H1 (cell line): Measurements from ENCODE around the gene PRKCH. TPM values are rescaled to one million over a fixed set of nuclear protein-coding genes. Genes with fewer than 3 reads are reported as not detected.

Source experiments
- CTCF ChIA-PET: fragments of 300-600 bp; sonication (Branson Sonifier 250); formaldehyde crosslinking; loops from one replicate; lab custom pipeline; 2021; ENCODE audit not compliant: partially characterized antibody; lab: Charles Lee
- POLR2A ChIA-PET: fragments of 300-600 bp; sonication (Branson Sonifier 250); formaldehyde crosslinking; loops from one replicate; lab custom pipeline; 2021; ENCODE audit warnings: inconsistent platforms; ENCODE audit not compliant: partially characterized antibody; lab: Charles Lee
- DNase-seq, 2 experiments: peaks; one replicate each; pipeline versions ENCODE4 v3.0.0 to v3.0.0-alpha.2; 2010 to 2022; ENCODE audit warnings: low spot score in 2 of 2, low read depth in 1 of 2, mixed read lengths in 1 of 2
- FAIRE-seq: peaks from 2 replicates; lab custom pipeline; 2011; peaks lifted over from hg19 to GRCh38; lab: Jason Lieb, UNC
- H2AFZ ChIP-seq: 2 replicates; pipeline ENCODE4 v1.8.1; 2012; ENCODE audit warnings: low read length, inconsistent platforms
- H2AK5ac ChIP-seq: 2 replicates; pipeline ENCODE4 v1.6.1; 2013; ENCODE audit warnings: low read depth, low read length
- H2BK120ac ChIP-seq: replicated peaks from 2 replicates; pipeline ENCODE3; 2013; ENCODE audit warnings: low read depth, low read length, inconsistent platforms
- H2BK12ac ChIP-seq: 2 replicates; pipeline ENCODE4 v1.6.1; 2013; ENCODE audit warnings: low read depth, low read length
- H2BK15ac ChIP-seq: 2 replicates; pipeline ENCODE4 v1.6.1; 2013; ENCODE audit warnings: low read length
- H2BK20ac ChIP-seq: 2 replicates; pipeline ENCODE4 v1.6.1; 2013; ENCODE audit warnings: low read length
- H2BK5ac ChIP-seq: 2 replicates; pipeline ENCODE4 v1.6.1; 2013; ENCODE audit warnings: low read depth, low read length
- H3K14ac ChIP-seq: 2 replicates; pipeline ENCODE4 v1.6.1; 2013; ENCODE audit warnings: inconsistent platforms; ENCODE audit not compliant: insufficient read length
- H3K18ac ChIP-seq: 2 replicates; pipeline ENCODE4 v1.6.1; 2013; ENCODE audit warnings: low read length; ENCODE audit errors: extremely low read depth
- H3K23ac ChIP-seq: 2 replicates; pipeline ENCODE4 v1.6.1; 2013; ENCODE audit warnings: inconsistent platforms; ENCODE audit not compliant: insufficient read length
- H3K23me2 ChIP-seq: 2 replicates; pipeline ENCODE4 v1.6.1; 2013; ENCODE audit warnings: low read depth, low read length
- H3K27ac ChIP-seq: 2 replicates; pipeline ENCODE4 v1.6.1; 2011; ENCODE audit warnings: low read depth, low read length, inconsistent platforms
- H3K27me3 ChIP-seq, 4 experiments: replicated peaks in 1 of 4; 1 replicate in 1 of 4; 2 replicates in 3 of 4; pipeline versions ENCODE4 v1.6.1 to v1.8.1; 2011 to 2013; ENCODE audit warnings: low read length in 3 of 4, mild to moderate bottlenecking in 3 of 4, inconsistent platforms in 2 of 4, mixed read lengths in 2 of 4, moderate library complexity in 1 of 4; ENCODE audit not compliant: control insufficient read depth in 3 of 4, insufficient read depth in 3 of 4; ENCODE audit errors: extremely low read depth in 1 of 4
- H3K36me3 ChIP-seq, 4 experiments: 2 replicates each; pipeline versions ENCODE4 v1.6.1 to v1.8.1; 2011 to 2013; ENCODE audit warnings: mild to moderate bottlenecking in 4 of 4, low read length in 3 of 4, moderate library complexity in 2 of 4, control low read depth in 1 of 4, inconsistent platforms in 1 of 4; ENCODE audit not compliant: insufficient read depth in 4 of 4, control insufficient read depth in 2 of 4
- H3K4ac ChIP-seq: replicated peaks from 2 replicates; pipeline ENCODE3; 2013; ENCODE audit warnings: low read length, low read depth, mixed read lengths, inconsistent platforms; ENCODE audit not compliant: insufficient read length
- H3K4me1 ChIP-seq, 4 experiments: replicated peaks in 1 of 4; 1 replicate in 1 of 4; 2 replicates in 3 of 4; pipeline versions ENCODE4 v1.6.1 to v1.8.1; 2011 to 2013; ENCODE audit warnings: low read length in 3 of 4, inconsistent platforms in 2 of 4, mixed read lengths in 1 of 4; ENCODE audit not compliant: insufficient read depth in 4 of 4, control insufficient read depth in 3 of 4
- H3K4me2 ChIP-seq, 2 experiments: 2 replicates each; pipeline versions ENCODE4 v1.6.1 to v1.8.1; 2011 to 2013; ENCODE audit warnings: low read depth in 2 of 2, low read length in 2 of 2, control low read depth in 1 of 2, inconsistent platforms in 1 of 2, mild to moderate bottlenecking in 1 of 2; ENCODE audit not compliant: insufficient read depth in 1 of 2
- H3K4me3 ChIP-seq, 4 experiments: fragments of 200-600, 300-600 bp in 1 of 4; sonication (generic), shearing (Covaris generic), sonication (Bioruptor Twin) in 1 of 4; 2 replicates each; pipeline versions ENCODE4 v1.5.1 to v1.8.1; 2011 to 2016; ENCODE audit warnings: low read length in 4 of 4, low read depth in 3 of 4, control low read depth in 2 of 4, inconsistent platforms in 2 of 4, mild to moderate bottlenecking in 2 of 4, mixed read lengths in 1 of 4, moderate library complexity in 1 of 4; ENCODE audit not compliant: insufficient read depth in 2 of 4; ENCODE audit errors: extremely low read depth in 1 of 4
- H3K56ac ChIP-seq: replicated peaks from 2 replicates; pipeline ENCODE3; 2013; ENCODE audit warnings: low read depth, mild to moderate bottlenecking, mixed read lengths, low read length, inconsistent platforms; ENCODE audit not compliant: insufficient read length
- H3K79me1 ChIP-seq: 2 replicates; pipeline ENCODE4 v1.6.1; 2013; ENCODE audit warnings: low read depth, low read length, control low read depth
- H3K79me2 ChIP-seq, 2 experiments: 2 replicates each; pipeline versions ENCODE4 v1.6.1 to v1.8.1; 2012 to 2013; ENCODE audit warnings: low read length in 2 of 2, mild to moderate bottlenecking in 2 of 2, inconsistent platforms in 1 of 2; ENCODE audit not compliant: insufficient read depth in 2 of 2, control insufficient read depth in 1 of 2
- H3K9ac ChIP-seq, 4 experiments: replicated peaks in 1 of 4; 1 replicate in 1 of 4; 2 replicates in 3 of 4; pipeline versions ENCODE4 v1.6.1 to v1.8.1; 2011 to 2013; ENCODE audit warnings: low read depth in 3 of 4, low read length in 3 of 4, control low read depth in 2 of 4, mild to moderate bottlenecking in 2 of 4, moderate library complexity in 2 of 4, inconsistent platforms in 1 of 4; ENCODE audit errors: extremely low read depth in 1 of 4
- H3K9me3 ChIP-seq, 2 experiments: 2 replicates each; pipeline versions ENCODE4 v1.6.1 to v1.8.1; 2012 to 2013; ENCODE audit warnings: mild to moderate bottlenecking in 2 of 2, moderate library complexity in 2 of 2, control low read depth in 1 of 2, inconsistent platforms in 1 of 2, low read depth in 1 of 2, low read length in 1 of 2, mixed read lengths in 1 of 2; ENCODE audit not compliant: insufficient read depth in 2 of 2
- H4K20me1 ChIP-seq, 2 experiments: replicated peaks in 1 of 2; 2 replicates each; pipeline versions ENCODE3 to v1.8.1; 2011 to 2013; ENCODE audit warnings: inconsistent platforms in 2 of 2, low read length in 2 of 2, mild to moderate bottlenecking in 1 of 2; ENCODE audit not compliant: insufficient read depth in 2 of 2, control insufficient read depth in 1 of 2
- H4K5ac ChIP-seq: 2 replicates; pipeline ENCODE4 v1.6.1; 2013; ENCODE audit warnings: low read length, low read depth, mixed read lengths, inconsistent platforms; ENCODE audit not compliant: insufficient read length
- H4K8ac ChIP-seq: 2 replicates; pipeline ENCODE4 v1.8.0; 2013; ENCODE audit warnings: mild to moderate bottlenecking, moderate library complexity, low read length, inconsistent platforms; ENCODE audit not compliant: insufficient read depth; ENCODE audit errors: extremely low read depth
- H4K91ac ChIP-seq: replicated peaks from 2 replicates; pipeline ENCODE3; 2013; ENCODE audit warnings: low read length, mixed read lengths, inconsistent platforms; ENCODE audit not compliant: insufficient read length
- ASH2L ChIP-seq: fragments of 200-600, 300-600 bp; sonication (generic); IDR thresholded peaks from one replicate; pipeline ENCODE4 v1.7.1; 2017; ENCODE audit warnings: low read length
- CBX8 ChIP-seq: fragments of 300-800, 300-1000 bp; sonication (generic); IDR thresholded peaks from 2 replicates; pipeline ENCODE4 v1.7.1; 2016; ENCODE audit warnings: low read depth, low read length, borderline replicate concordance
- CEBPB ChIP-seq: IDR thresholded peaks from 2 replicates; pipeline ENCODE4 v1.6.1; 2012; ENCODE audit warnings: low read depth, low read length
- CHD2 ChIP-seq: IDR thresholded peaks from 2 replicates; pipeline ENCODE4 v1.6.1; 2012; ENCODE audit warnings: low read length, improper control_type of control experiment
- KDM4A ChIP-seq: IDR thresholded peaks from one replicate; pipeline ENCODE4 v1.7.1; 2012; ENCODE audit warnings: low read depth, mild to moderate bottlenecking, moderate library complexity, low read length, inconsistent platforms; ENCODE audit not compliant: severe bottlenecking
- NANOG ChIP-seq: IDR thresholded peaks from 2 replicates; pipeline ENCODE4 v1.6.1; 2011; ENCODE audit warnings: low read length, low read depth, mild to moderate bottlenecking, inconsistent platforms; ENCODE audit not compliant: insufficient read depth, poor library complexity, severe bottlenecking
- RAD21 ChIP-seq, 2 experiments: IDR thresholded peaks in 1 of 2; conservative IDR thresholded peaks in 1 of 2; 2 replicates each; pipeline ENCODE4 v1.6.1; 2011; ENCODE audit warnings: low read depth in 2 of 2, low read length in 2 of 2, improper control_type of control experiment in 1 of 2, inconsistent platforms in 1 of 2, mild to moderate bottlenecking in 1 of 2, moderate library complexity in 1 of 2
- SIX5 ChIP-seq: IDR thresholded peaks from 2 replicates; pipeline ENCODE4 v1.6.1; 2011; ENCODE audit warnings: mild to moderate bottlenecking, low read depth, low read length
- SUZ12 ChIP-seq: fragments of 200-600 bp; sonication (generic); IDR thresholded peaks from 2 replicates; pipeline ENCODE4 v1.6.1; 2012; ENCODE audit warnings: mild to moderate bottlenecking, inconsistent platforms, low read length, moderate library complexity, mixed read lengths
- TCF12 ChIP-seq: IDR thresholded peaks from 2 replicates; pipeline ENCODE4 v1.6.1; 2011; ENCODE audit warnings: low read depth, mild to moderate bottlenecking, low read length
- YY1 ChIP-seq: IDR thresholded peaks from 2 replicates; pipeline ENCODE4 v1.6.1; 2011; ENCODE audit warnings: low read depth, mild to moderate bottlenecking, low read length
- ZNF274 ChIP-seq: IDR thresholded peaks from 2 replicates; pipeline ENCODE4 v1.7.0; 2012; ENCODE audit warnings: low read length, borderline replicate concordance; ENCODE audit errors: extremely low read depth
- WGBS, 2 experiments: shearing (Covaris generic) in 1 of 2; methylation state at CpG; one replicate each; pipeline versions ENCODE4 v1.1.6 to v1.1.7; 2013 to 2015; ENCODE audit warnings: low lambda C conversion rate in 2 of 2, mixed read lengths in 2 of 2, inconsistent platforms in 1 of 2, low coverage in 1 of 2, missing lambda C conversion rate in 1 of 2; ENCODE audit not compliant: insufficient replicate concordance in 2 of 2, insufficient coverage in 1 of 2, insufficient read length in 1 of 2; ENCODE audit errors: extremely low coverage in 1 of 2, missing lambda C conversion rate in 1 of 2; 5-methylcytosine and 5-hydroxymethylcytosine counted together
- polyA plus RNA-seq, 7 experiments: library from polyadenylated mRNA; depleted of rRNA in 3 of 7; stranded (reverse) in 5 of 7; unstranded in 2 of 7; fragments of >200 nt in 5 of 7; fragments of 200-250 nt in 2 of 7; gene quantifications; 1 replicate in 5 of 7; 2 replicates in 1 of 7; 4 replicates in 1 of 7; pipeline versions ENCODE4 v1.2.1 to v1.2.3, GENCODE V29; 2011 to 2013; ENCODE audit warnings: missing spikeins in 2 of 7, mixed read lengths in 2 of 7
- total RNA-seq: library from RNA; stranded (reverse); fragmentation: NEBNext Ultra II Directional; extraction: Animal tissue kit (Norgen Biotek cat#: 25700); gene quantifications from 2 replicates; pipeline ENCODE4 v1.2.1, GENCODE V29; 2021
- TF ChIP-seq, protein P1 (sequence below): IDR thresholded peaks from 2 replicates; pipeline ENCODE4 v1.6.1; 2011; ENCODE audit warnings: low read length, improper control_type of control experiment

PRKCH gene
- total and polyA plus RNA-seq, 2 of the 8 experiments (the other 6 are each of a cell fraction or from before 2014, with no cell fraction given), result 6.4 to 7.0 TPM

DNA sequence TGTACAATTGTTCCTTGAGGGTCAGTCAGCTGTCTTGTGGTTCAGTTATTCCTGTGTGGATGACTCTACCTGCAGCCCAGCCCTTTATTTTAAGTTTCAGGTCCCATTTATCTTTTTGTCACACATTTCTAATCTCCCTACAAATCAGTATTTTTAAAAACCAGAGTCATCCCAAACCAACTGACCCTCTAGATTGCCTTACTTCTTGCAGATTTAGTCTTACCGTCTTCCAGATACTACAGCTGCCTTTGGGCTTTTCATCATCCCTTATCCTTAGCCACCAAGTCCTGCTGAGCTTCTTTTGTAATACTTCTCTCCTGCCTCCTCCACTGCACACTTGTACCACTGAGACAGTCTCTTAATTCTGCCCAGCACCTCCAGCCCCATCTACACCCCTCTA, 54.9 kb downstream of the PRKCH start:
- H3K56ac ChIP-seq, result no peak overlapping the region
- no peak overlapping the region for H3K18ac ChIP-seq
- no peak for FAIRE-seq
- no peak overlapping the region for H4K91ac ChIP-seq
- no peak overlapping the region for H2BK12ac ChIP-seq
- no peaks in the 10 kb centered on the region for H3K79me1 ChIP-seq
- peaks cover 30% of the 10 kb centered on the region in 2 experiments for H3K9me3 ChIP-seq
- H3K79me2 ChIP-seq, result no peaks in the 10 kb centered on the region
- H3K27me3 ChIP-seq, result no peaks in the 10 kb centered on the region
- H3K4me1 ChIP-seq, result no peaks in the 10 kb centered on the region
- H3K36me3 ChIP-seq, result no peaks in the 10 kb centered on the region; a peak in 1 of 8 replicates
- H3K27ac ChIP-seq, result no peak overlapping the region
- POLR2A ChIA-PET, result no interaction called here
- TF ChIP-seq ZNF274, result no peak
- TF ChIP-seq TCF12, result no peak
- no peak for TF ChIP-seq SUZ12
- no peak for TF ChIP-seq CHD2
- TF ChIP-seq KDM4A, result no peak
- no peak for TF ChIP-seq ASH2L
- TF ChIP-seq, protein P1, sequence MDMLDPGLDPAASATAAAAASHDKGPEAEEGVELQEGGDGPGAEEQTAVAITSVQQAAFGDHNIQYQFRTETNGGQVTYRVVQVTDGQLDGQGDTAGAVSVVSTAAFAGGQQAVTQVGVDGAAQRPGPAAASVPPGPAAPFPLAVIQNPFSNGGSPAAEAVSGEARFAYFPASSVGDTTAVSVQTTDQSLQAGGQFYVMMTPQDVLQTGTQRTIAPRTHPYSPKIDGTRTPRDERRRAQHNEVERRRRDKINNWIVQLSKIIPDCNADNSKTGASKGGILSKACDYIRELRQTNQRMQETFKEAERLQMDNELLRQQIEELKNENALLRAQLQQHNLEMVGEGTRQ, result no peak
- TF ChIP-seq YY1, result no peak
- no peak for TF ChIP-seq NANOG
- TF ChIP-seq RAD21 (IDR thresholded peaks at IDR 0.05 in 1 of 2, conservative IDR thresholded peaks at IDR 0.05 in 1 of 2; ENCODE audit: low read depth in 2 of 2, low read length in 2 of 2), result no peak
- no peak for TF ChIP-seq CEBPB
- TF ChIP-seq SIX5, result no peak
- no peak for TF ChIP-seq CBX8
- TF ChIP-seq, all 59 proteins: peak for 0
- no peak overlapping the region for H2AFZ ChIP-seq
- no peak overlapping the region for H2BK120ac ChIP-seq
- H2BK15ac ChIP-seq, result no peak overlapping the region
- no peak overlapping the region for H3K9ac ChIP-seq
- 95% methylated on average over 1 of the region's 1 CpG; no CpG with 5 or more reads in 1 of the 2 experiments for WGBS, 2 experiments
- no peak overlapping the region for H4K8ac ChIP-seq
- no peak overlapping the region for H3K4me3 ChIP-seq
- H3K14ac ChIP-seq, result no peak overlapping the region
- H4K5ac ChIP-seq, result no peak overlapping the region
- no peaks in the 10 kb centered on the region for H3K23me2 ChIP-seq
- H3K23ac ChIP-seq, result no peak overlapping the region
- H4K20me1 ChIP-seq, result no peaks in the 10 kb centered on the region
- DNase-seq, result no peak
- H2BK20ac ChIP-seq, result no peak overlapping the region
- H3K4ac ChIP-seq, result no peak overlapping the region
- no peak overlapping the region for H2BK5ac ChIP-seq
- no peak overlapping the region for H3K4me2 ChIP-seq
- CTCF ChIA-PET, result interaction anchor here (1.3 kb wide), 1 partner anchor 9 kb away, joined by 3 read pairs; no protein-coding TSS in a partner anchor
- no peak overlapping the region for H2AK5ac ChIP-seq
